ENCODE data around the gene ADAMTS6.
"Not testable (repeated sequence)": the region's sequence is repeated elsewhere in the genome, so short reads cannot be mapped to it uniquely, and the experiment has no call there.

ADAMTS6 gene

DNA sequence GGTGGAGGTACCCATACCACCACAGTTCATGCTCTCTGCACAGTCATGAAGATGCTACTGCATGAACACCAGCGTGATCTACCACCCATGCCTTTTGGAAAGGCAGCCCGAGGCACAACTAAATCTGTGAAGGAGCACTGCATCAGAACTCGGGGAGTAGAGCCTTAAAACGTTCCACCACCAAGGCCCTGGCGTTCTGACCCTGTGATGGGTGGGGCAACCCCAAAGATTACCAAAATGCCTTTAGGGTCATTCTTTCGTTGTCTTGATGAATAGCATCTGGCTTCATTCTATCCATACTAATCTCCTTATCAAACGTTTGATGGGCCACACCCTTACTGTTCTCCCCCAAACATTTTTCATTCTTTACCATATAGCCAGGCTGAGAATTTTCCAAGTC, 97.9 kb downstream of the ADAMTS6 start:
- no peak for DNase-seq (ENCODE audit: low read depth)
- no peak overlapping the region for H3K4me3 ChIP-seq (ENCODE audit: low read depth, low read length)
- no peak for TF ChIP-seq CTCF (conservative IDR thresholded peaks at IDR 0.05; ENCODE audit: low read depth, low read length)

GRCh38 chr5:65382582-65382981, 99.1 kb downstream of the ADAMTS6 start:
- H3K4me3 ChIP-seq (ENCODE audit: low read depth, low read length) = no peak overlapping the region
- peak; percentile 33 for DNase-seq (ENCODE audit: low read depth)
- TF ChIP-seq CTCF (conservative IDR thresholded peaks at IDR 0.05; ENCODE audit: low read depth, low read length) = peak; percentile 27

DNA sequence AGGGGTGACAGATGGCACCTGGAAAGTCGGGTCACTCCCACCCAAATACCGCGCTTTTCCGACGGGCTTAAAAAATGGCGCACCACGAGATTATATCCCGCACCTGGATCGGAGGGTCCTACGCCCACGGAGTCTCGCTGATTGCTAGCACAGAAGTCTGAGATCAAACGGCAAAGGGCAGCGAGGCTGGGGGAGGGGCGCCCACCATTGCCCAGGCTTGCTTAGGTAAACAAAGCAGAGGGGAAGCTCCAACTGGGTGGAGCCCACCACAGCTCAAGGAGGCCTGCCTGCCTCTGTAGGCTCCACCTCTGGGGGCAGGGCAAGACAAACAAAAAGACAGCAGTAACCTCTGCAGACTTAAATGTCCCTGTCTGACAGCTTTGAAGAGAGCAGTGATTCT, 111.2 kb downstream of the ADAMTS6 start:
- not testable (repeated sequence) for H3K4me3 ChIP-seq (ENCODE audit: low read depth, low read length)

GRCh38 chr5:65366655-65367054, 115.1 kb downstream of the ADAMTS6 start:
- no peak for TF ChIP-seq CTCF (conservative IDR thresholded peaks at IDR 0.05; ENCODE audit: low read depth, low read length)
- no peak for DNase-seq (ENCODE audit: low read depth)
- H3K4me3 ChIP-seq (ENCODE audit: low read depth, low read length) = no peak overlapping the region

More for the DNA sequence above, 111.2 kb downstream of the ADAMTS6 start:
- DNase-seq (ENCODE audit: low read depth) = not testable (repeated sequence)

DNA sequence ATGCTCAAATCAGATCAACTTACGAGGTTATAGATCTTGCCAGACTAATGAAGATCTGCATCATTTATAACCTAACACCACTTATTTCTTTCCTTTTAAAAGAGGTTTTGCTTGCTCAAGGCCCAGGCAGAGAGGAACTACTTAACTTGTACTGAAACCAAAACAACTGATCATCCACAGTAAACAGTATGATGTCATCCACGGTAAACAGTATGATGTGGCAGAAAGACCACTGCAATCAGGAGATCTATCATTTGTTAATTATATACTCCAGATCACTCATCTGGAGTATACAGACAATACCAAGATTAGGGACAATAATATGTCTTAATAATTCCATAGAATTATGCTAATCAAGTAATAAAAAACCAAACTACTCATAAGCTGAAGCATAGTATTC, 116.8 kb downstream of the ADAMTS6 start:
- no peak overlapping the region for H3K4me3 ChIP-seq (ENCODE audit: low read depth, low read length)
- peak; percentile 19 for DNase-seq (ENCODE audit: low read depth)
- no peak for TF ChIP-seq CTCF (conservative IDR thresholded peaks at IDR 0.05; ENCODE audit: low read depth, low read length)

DNA sequence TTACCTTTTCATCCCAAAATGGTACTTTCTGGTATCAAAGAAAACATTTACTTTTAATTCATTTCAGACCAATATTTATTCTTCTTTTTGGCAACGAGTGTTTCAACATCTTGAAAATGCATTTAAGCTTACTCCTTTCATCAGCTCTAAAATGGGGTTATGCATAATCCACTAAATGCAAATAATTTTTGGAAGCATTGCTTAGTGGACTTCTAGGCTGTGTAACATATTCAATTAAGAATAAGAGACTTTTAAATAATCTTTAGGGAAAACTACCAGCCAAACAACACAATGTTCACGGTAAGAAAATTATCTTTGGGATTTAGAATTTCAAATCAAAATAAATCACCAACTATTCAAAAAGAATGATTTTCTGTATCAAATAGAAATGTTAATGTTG, 118.2 kb downstream of the ADAMTS6 start:
- no peak for DNase-seq (ENCODE audit: low read depth)
- TF ChIP-seq CTCF (conservative IDR thresholded peaks at IDR 0.05; ENCODE audit: low read depth, low read length) = no peak
- no peak overlapping the region for H3K4me3 ChIP-seq (ENCODE audit: low read depth, low read length)

DNA sequence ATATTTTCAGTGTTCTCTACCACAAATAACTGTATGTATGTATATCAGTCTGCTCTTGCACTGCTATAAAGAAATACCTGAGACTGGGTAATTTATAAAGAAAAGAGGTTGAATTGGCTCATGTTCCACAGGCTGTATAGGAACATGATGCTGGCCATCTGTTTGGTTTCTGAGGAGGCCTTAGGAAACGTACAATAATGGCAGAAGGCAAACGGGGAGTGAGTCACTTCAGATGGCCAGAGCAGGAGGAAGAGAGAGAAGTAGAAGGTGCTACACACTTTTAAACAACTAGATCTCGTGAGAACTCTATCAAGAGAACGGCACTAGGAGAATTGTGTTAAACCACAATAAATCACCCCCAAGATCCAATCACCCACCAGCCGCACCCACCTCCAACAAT, 121.7 kb downstream of the ADAMTS6 start:
- DNase-seq (ENCODE audit: low read depth) = no peak
- no peak for TF ChIP-seq CTCF (conservative IDR thresholded peaks at IDR 0.05; ENCODE audit: low read depth, low read length)
- H3K4me3 ChIP-seq (ENCODE audit: low read depth, low read length) = no peak overlapping the region

DNA sequence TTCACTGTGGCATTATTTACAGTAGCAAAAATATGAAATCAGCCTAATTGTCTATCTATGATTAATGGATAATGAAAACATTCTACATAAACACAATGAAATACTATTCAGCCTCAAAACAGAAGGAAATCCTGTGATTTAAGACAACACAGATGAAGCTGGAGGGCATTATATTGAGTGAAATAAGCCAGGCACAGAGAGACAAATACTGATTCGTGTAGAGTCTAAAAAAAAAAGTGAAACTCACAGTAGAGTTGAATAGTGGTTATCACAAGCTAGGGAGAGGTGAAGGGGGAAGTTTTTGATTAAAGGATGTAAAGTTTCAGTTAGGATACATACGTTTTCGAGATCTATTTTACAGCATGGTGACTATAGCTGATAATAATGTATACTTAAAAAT, 122.2 kb downstream of the ADAMTS6 start:
- TF ChIP-seq CTCF (conservative IDR thresholded peaks at IDR 0.05; ENCODE audit: low read depth, low read length) = no peak
- no peak overlapping the region for H3K4me3 ChIP-seq (ENCODE audit: low read depth, low read length)
- no peak for DNase-seq (ENCODE audit: low read depth)

All from choroid plexus epithelial cell (primary cell).